Measurements from ENCODE around the gene UXS1. TPM values are rescaled to one million over a fixed set of nuclear protein-coding genes. Genes with fewer than 3 reads are reported as not detected.

UXS1 gene
- total RNA-seq, 2 donors from 2014 or later, result 37.0 to 59.5 TPM

GRCh38 chr2:106176446-106177099 is 17.5 kb downstream of the UXS1 start:
- no peak for ATAC-seq
- H3K36me3 Mint-ChIP-seq, result peaks cover 0 to 10% of the 10 kb centered on the region in 2 donors
- no peaks in the 10 kb centered on the region for H3K9me3 Mint-ChIP-seq
- H3K27ac Mint-ChIP-seq, result no peak overlapping the region
- no peak for DNase-seq (ENCODE audit: low spot score in 2 of 2)

GRCh38 chr2:106175086-106175850 is 18.8 kb downstream of the UXS1 start:
- Mint-ChIP-seq H3K27ac (no peak overlapping the region), H3K9me3 (no peaks in the 10 kb centered on the region), H3K36me3 (peaks cover 0 to 10% of the 10 kb centered on the region in 2 donors)
- no peak for ATAC-seq
- DNase-seq (ENCODE audit: low spot score in 2 of 2), result no peak

GRCh38 chr2:106174056-106174455 is 20.0 kb downstream of the UXS1 start:
- DNase-seq (ENCODE audit: low spot score in 2 of 2) (no peak), ATAC-seq (no peak)
- Mint-ChIP-seq H3K27ac (no peak overlapping the region), H3K36me3 (peaks cover 0 to 5% of the 10 kb centered on the region in 2 donors), H3K9me3 (no peaks in the 10 kb centered on the region)

- peak overlapping the region; percentile 1 to 48 for H3K27ac Mint-ChIP-seq
- no peak for ATAC-seq
These were observed 21.5 kb downstream of the UXS1 start for GRCh38 chr2:106172649-106173048.

GRCh38 chr2:106168657-106169056 is 25.4 kb downstream of the UXS1 start:
- no peak for DNase-seq (ENCODE audit: low spot score in 2 of 2)
- peak overlapping the region; percentile 31 to 79 for H3K27ac Mint-ChIP-seq
- H3K36me3 Mint-ChIP-seq, result peaks cover 0 to 21% of the 10 kb centered on the region in 2 donors
- no peaks in the 10 kb centered on the region for H3K9me3 Mint-ChIP-seq
- no peak for ATAC-seq

More at GRCh38 chr2:106172649-106173048, 21.5 kb downstream of the UXS1 start:
- peaks cover 0 to 4% of the 10 kb centered on the region in 2 donors for H3K36me3 Mint-ChIP-seq
- DNase-seq (ENCODE audit: low spot score in 2 of 2), result no peak
- no peaks in the 10 kb centered on the region for H3K9me3 Mint-ChIP-seq

GRCh38 chr2:106167067-106167466 is 27.0 kb downstream of the UXS1 start:
- peak overlapping the region; percentile 51 to 69 for H3K27ac Mint-ChIP-seq
- no peak for ATAC-seq
- H3K36me3 Mint-ChIP-seq, result peaks cover 5 to 32% of the 10 kb centered on the region in 2 donors
- no peak for DNase-seq (ENCODE audit: low spot score in 2 of 2)
- no peaks in the 10 kb centered on the region for H3K9me3 Mint-ChIP-seq

- ATAC-seq, result no peak
- no peaks in the 10 kb centered on the region for H3K9me3 Mint-ChIP-seq
- H3K27ac Mint-ChIP-seq, result peak overlapping the region in 1 of 2 donors; percentile 3
- peaks cover 5 to 32% of the 10 kb centered on the region in 2 donors for H3K36me3 Mint-ChIP-seq
- no peak for DNase-seq (ENCODE audit: low spot score in 2 of 2)
These were observed 28.5 kb downstream of the UXS1 start for GRCh38 chr2:106165561-106165960.

GRCh38 chr2:106165029-106165428 is 29.1 kb downstream of the UXS1 start:
- H3K36me3 Mint-ChIP-seq, result peaks cover 5 to 37% of the 10 kb centered on the region in 2 donors

GRCh38 chr2:106163948-106164545 is 30.1 kb downstream of the UXS1 start:
- peaks cover 5 to 46% of the 10 kb centered on the region in 2 donors for H3K36me3 Mint-ChIP-seq
- H3K27ac Mint-ChIP-seq, result peak overlapping the region in 1 of 2 donors; percentile 3
- DNase-seq (ENCODE audit: low spot score in 2 of 2) (no peak), ATAC-seq (no peak)
- no peaks in the 10 kb centered on the region for H3K9me3 Mint-ChIP-seq

More at GRCh38 chr2:106165029-106165428, 29.1 kb downstream of the UXS1 start:
- peak in 1 of 2 donors; percentile 8 for ATAC-seq
- Mint-ChIP-seq H3K9me3 (no peaks in the 10 kb centered on the region), H3K27ac (peak overlapping the region in 1 of 2 donors; percentile 3)
- DNase-seq (ENCODE audit: low spot score in 2 of 2), result no peak

- DNase-seq (ENCODE audit: low spot score in 2 of 2) (no peak), ATAC-seq (no peak)
- Mint-ChIP-seq H3K36me3 (peaks cover 9 to 64% of the 10 kb centered on the region in 2 donors), H3K27ac (peak overlapping the region in 1 of 2 donors; percentile 88), H3K9me3 (no peaks in the 10 kb centered on the region)
These were observed 31.9 kb downstream of the UXS1 start for GRCh38 chr2:106161938-106162820.

GRCh38 chr2:106161341-106161740 is 32.8 kb downstream of the UXS1 start:
- peaks cover 9 to 65% of the 10 kb centered on the region in 2 donors for H3K36me3 Mint-ChIP-seq
- no peak for DNase-seq (ENCODE audit: low spot score in 2 of 2)

GRCh38 chr2:106160786-106161261 is 33.3 kb downstream of the UXS1 start:
- ATAC-seq (peak; percentile 76 to 88), DNase-seq (ENCODE audit: low spot score in 2 of 2) (peak in 1 of 2 donors; percentile 31)
- H3K36me3 Mint-ChIP-seq, result peaks cover 10 to 68% of the 10 kb centered on the region in 2 donors
- no peaks in the 10 kb centered on the region for H3K9me3 Mint-ChIP-seq
- peak overlapping the region; percentile 88 to 96 for H3K27ac Mint-ChIP-seq

More at GRCh38 chr2:106161341-106161740, 32.8 kb downstream of the UXS1 start:
- Mint-ChIP-seq H3K27ac (peak overlapping the region; percentile 88 to 96), H3K9me3 (no peaks in the 10 kb centered on the region)
- no peak for ATAC-seq

GRCh38 chr2:106159866-106160785 is 34.0 kb downstream of the UXS1 start:
- DNase-seq (ENCODE audit: low spot score in 2 of 2) (peak; percentile 53 to 66), ATAC-seq (peak; percentile 82 to 83)
- H3K9me3 Mint-ChIP-seq, result peaks cover 0 to under 1% of the 10 kb centered on the region in 2 donors
- H3K36me3 Mint-ChIP-seq, result peaks cover 16 to 74% of the 10 kb centered on the region in 2 donors
- peak overlapping the region; percentile 88 to 96 for H3K27ac Mint-ChIP-seq

GRCh38 chr2:106158871-106159270 is 35.2 kb downstream of the UXS1 start:
- ATAC-seq, result no peak
- Mint-ChIP-seq H3K9me3 (peaks cover 6 to 11% of the 10 kb centered on the region in 2 donors), H3K36me3 (peaks cover 29 to 74% of the 10 kb centered on the region in 2 donors), H3K27ac (peak overlapping the region; percentile 88 to 96)
- DNase-seq (ENCODE audit: low spot score in 2 of 2), result no peak

GRCh38 chr2:106158131-106158530 is 36.0 kb downstream of the UXS1 start:
- no peak for DNase-seq (ENCODE audit: low spot score in 2 of 2)
- ATAC-seq, result no peak
- peak overlapping the region; percentile 24 to 88 for H3K27ac Mint-ChIP-seq
- peaks cover 36 to 74% of the 10 kb centered on the region in 2 donors for H3K36me3 Mint-ChIP-seq
- peaks cover 12 to 18% of the 10 kb centered on the region in 2 donors for H3K9me3 Mint-ChIP-seq
